Measurements from ENCODE around the gene ARF1. TPM values are rescaled to one million over a fixed set of nuclear protein-coding genes. Genes with fewer than 3 reads are reported as not detected.

Gene ARF1
- total and polyA plus RNA-seq, 8 donors = 267 to 455 (median 301) TPM

- no peaks in the 10 kb centered on the region for H3K27me3 ChIP-seq
- H3K9me3 ChIP-seq = peaks cover 0 to 8% of the 10 kb centered on the region in 2 donors
- H3K36me3 ChIP-seq = peaks cover 0 to 41% of the 10 kb centered on the region in 2 donors
- no peak overlapping the region for H3K4me3 ChIP-seq
- intact Hi-C loops (cut with DNase I) = no loop called here
- DNase-seq (no peak), ATAC-seq (peak; percentile 6)
- peak overlapping the region in 1 of 2 donors; percentile 99 for H3K27ac ChIP-seq
- TF ChIP-seq CTCF (IDR thresholded peaks at IDR 0.05) = no peak
- H3K4me1 ChIP-seq = peaks cover 70 to 90% of the 10 kb centered on the region in 2 donors
These were observed 8.1 kb downstream of the ARF1 start for GRCh38 chr1:228090613-228091081.

- no peak for ATAC-seq
- Histone ChIP-seq H3K36me3 (peaks cover 0 to 46% of the 10 kb centered on the region in 2 donors), H3K4me1 (peaks cover 66 to 90% of the 10 kb centered on the region in 2 donors), H3K27me3 (no peaks in the 10 kb centered on the region), H3K9me3 (peaks cover 0 to 8% of the 10 kb centered on the region in 2 donors), H3K27ac (peak overlapping the region in 1 of 2 donors; percentile 99), H3K4me3 (no peak overlapping the region)
- TF ChIP-seq CTCF (IDR thresholded peaks at IDR 0.05) = no peak
- DNase-seq = no peak
- intact Hi-C loops (cut with DNase I) = no loop called here
These were observed 8.6 kb downstream of the ARF1 start for GRCh38 chr1:228091084-228091483.

- Histone ChIP-seq H3K27ac (no peak overlapping the region), H3K4me3 (no peak overlapping the region), H3K27me3 (no peaks in the 10 kb centered on the region), H3K4me1 (peaks cover 51 to 90% of the 10 kb centered on the region in 2 donors), H3K9me3 (peaks cover 0 to 8% of the 10 kb centered on the region in 2 donors), H3K36me3 (peaks cover 0 to 60% of the 10 kb centered on the region in 2 donors)
- no peak for DNase-seq
- no peak for TF ChIP-seq CTCF (IDR thresholded peaks at IDR 0.05)
- ATAC-seq = no peak
- intact Hi-C loops (cut with DNase I) = no loop called here
These were observed 10.0 kb downstream of the ARF1 start for GRCh38 chr1:228092342-228093049.

GRCh38 chr1:228093050-228093906 is 10.8 kb downstream of the ARF1 start:
- no peak overlapping the region for H3K4me3 ChIP-seq
- peaks cover 0 to 8% of the 10 kb centered on the region in 2 donors for H3K9me3 ChIP-seq
- intact Hi-C loops (cut with DNase I) = no loop called here
- H3K4me1 ChIP-seq = peaks cover 44 to 83% of the 10 kb centered on the region in 2 donors
- no peak for DNase-seq
- no peak for ATAC-seq
- H3K36me3 ChIP-seq = peaks cover under 1 to 63% of the 10 kb centered on the region in 2 donors
- H3K27ac ChIP-seq = no peak overlapping the region
- no peak for TF ChIP-seq CTCF (IDR thresholded peaks at IDR 0.05)
- no peaks in the 10 kb centered on the region for H3K27me3 ChIP-seq
